HG02870 (cell line): ENCODE measurements around the gene PAX6.
"Not testable (repeated sequence)": the region's sequence is repeated elsewhere in the genome, so short reads cannot be mapped to it uniquely, and the experiment has no call there.

Experiments used
- ATAC-seq: cut with Tn5 transposase; IDR thresholded peaks from one replicate; pipeline ENCODE4 v1.9.1; 2021; ENCODE audit warnings: mild to moderate bottlenecking, moderate library complexity; ENCODE audit not compliant: unreplicated experiment

The PAX6 gene

DNA sequence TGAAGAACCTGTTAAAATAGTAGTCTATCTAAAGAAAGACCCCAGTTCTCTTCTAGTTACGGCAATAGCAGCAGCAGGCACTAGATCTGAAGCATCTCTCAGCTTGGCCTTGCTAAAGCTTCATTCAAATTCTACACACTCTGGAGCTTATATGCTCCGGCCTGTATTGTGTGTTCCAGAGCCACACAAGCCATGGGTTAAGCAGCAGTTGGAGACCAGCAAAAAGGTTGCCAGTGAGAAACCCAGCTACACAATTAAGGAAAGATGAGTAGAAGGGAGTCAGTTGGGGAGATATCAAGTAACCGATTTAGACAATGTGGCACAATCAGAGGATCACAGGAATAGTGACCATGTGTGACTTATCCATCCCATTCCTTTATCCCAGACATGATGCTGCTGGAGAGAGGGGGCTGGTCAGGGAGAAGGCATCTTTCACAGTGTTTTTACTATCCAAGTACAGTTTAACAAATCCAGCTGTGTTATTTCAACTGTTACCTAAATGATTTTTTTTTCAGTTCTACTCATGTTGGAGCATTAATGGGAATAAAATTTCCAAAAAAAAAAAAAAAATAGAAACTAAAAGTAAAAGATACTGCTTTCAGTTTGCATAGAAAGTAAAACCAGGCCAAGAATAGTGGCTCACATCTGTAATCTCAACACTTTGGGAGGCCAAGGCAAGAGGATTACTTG lies 41.0 kb downstream of the PAX6 start:
- ATAC-seq = no peak

DNA sequence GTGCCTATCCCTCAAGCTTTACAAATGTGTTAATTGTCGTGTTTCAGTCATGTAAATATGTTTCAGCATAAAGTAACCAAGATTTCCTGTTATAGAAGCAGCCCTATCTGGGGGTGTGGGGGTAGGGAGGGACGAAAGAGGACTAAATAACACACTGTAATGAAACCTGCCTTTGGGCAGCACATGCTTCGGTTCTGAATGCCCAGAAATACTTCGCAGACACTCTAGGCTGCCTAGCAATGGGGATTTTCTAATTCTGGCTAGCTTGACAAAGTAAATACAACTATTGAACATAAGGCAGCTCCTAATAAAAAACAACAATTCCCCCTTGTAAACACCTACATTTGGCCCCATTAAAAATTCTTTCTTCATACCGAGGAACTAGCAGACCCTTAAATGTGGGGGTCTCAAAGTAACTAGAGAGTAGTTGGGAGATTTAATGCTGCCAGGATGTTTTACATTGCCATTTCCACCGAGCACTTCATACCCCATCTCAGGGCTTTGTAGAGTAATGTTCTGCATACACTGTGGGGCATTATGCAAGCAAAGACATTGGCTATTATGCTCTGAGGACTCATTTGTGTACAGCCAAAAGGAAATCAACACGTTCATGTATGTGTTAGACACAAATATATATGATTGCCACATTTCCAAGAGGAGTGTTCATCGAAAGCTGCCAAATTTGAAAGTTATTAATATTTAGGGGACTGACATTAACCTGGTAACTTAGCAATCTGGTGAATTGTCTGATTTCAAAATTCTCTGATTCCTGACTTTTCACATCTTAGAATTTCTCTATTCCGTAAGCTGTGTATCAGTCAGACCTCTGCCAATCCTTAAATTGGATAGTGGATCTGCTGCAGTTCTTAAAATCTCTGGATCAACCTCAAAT lies 42.1 kb downstream of the PAX6 start:
- ATAC-seq = no peak

- ATAC-seq = no peak
These were observed 43.4 kb downstream of the PAX6 start for GRCh38 chr11:31767685-31768084.

DNA sequence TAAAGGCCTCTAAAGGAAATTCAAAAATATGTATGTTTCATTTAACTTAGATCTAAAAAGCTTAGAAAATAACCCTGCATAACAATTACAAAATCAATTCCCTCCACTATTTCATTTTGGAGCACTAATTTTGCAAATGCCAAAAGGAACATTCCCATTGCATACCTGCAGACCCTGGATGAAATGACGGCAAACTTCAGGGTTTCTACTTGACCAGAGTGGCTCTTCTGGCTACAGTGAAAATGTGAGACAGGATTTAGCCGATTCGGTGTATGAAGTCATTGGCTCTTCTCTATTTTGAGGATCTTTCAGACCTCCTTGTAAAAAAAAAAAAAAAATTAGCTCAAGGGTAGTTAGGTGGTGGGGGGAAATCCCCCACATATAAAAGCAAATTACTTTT lies 44.1 kb downstream of the PAX6 start:
- ATAC-seq = no peak

DNA sequence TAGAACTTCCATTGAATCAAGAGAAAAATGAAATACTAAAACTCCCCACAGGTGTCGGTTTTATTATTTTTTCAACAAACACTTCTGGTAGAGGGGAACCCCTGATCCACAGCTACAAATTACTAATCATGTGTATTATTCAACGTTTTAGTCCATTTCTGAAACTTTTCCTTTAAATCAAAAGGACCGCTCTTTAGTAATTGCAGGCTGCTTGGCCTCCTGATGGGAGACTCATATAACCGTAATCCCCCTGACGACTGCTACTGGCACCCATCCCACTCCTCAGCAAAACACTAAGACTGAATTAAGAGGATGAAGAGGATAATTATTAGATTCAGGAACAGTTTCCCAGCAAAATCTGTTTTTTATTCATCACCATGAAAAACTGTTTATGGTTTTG lies 46.4 kb downstream of the PAX6 start:
- ATAC-seq = no peak

- ATAC-seq = no peak
These were observed 46.9 kb downstream of the PAX6 start for GRCh38 chr11:31764261-31764660.

- no peak for ATAC-seq
These were observed 47.8 kb downstream of the PAX6 start for GRCh38 chr11:31763296-31763695.

DNA sequence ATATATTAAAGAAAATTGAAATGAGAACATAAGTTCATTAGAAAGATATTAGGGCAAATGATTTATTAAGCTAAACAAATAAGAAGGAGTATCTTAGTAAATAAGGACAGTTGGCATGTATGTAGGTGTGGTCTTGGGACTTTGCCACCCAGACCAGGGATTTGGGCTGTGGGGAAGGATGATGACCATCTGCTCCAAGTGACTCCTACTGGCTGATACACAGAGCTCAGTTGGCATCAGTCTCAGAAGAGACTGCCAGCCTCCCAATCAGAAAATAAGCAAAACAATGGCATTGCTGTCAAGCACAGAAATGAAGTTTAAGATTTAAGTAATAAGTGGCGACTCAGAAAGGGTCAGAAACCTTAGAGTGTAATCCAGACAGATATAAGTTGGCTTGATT lies 49.5 kb downstream of the PAX6 start:
- ATAC-seq = no peak

DNA sequence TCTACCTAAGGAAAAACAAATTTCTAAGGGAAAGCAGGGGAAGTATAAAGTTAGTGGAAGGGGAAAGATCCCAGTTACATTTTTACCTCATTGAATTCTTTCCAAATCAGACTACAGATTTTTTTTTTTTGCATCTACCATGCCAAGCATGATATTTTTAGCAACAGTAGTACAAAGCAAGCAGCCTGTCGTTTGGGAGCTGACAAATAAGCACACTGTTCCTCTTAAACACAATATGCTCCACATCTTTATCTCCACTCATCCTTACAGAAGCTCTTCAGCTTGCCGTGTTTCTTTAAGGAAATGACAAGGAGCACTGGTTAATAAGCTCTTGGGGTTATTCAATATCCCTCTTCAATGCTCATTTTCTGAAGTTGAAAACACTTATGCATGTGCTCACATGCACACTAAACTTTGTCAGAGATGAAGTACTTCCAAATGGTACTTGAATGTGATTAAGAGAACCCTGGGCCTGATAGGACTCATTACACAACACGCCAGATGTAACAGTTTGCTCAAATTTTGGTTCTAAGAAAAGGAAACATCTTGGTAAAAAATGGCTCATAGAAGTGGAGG lies 53.8 kb downstream of the PAX6 start:
- no peak for ATAC-seq

DNA sequence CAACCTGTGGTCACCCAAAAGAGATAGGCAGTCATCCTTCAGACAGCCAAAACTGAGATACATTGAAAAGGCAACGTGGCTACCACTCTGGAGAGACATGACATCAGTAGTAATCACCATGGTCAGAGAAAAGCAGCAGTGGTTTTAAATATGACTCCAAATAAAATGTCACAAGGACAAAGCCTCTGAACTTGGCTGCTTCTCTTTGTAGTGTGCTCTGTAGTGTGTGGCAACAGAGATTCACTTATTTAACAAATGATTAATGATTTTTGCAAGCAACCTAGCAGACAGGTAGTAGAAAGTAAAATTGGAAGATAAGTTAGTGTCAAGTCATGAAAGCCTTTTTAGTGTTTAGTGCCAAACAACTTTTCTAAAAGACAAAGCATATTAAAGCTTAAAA lies 63.5 kb downstream of the PAX6 start:
- no peak for ATAC-seq

GRCh38 chr11:31740731-31741368 lies 70.3 kb downstream of the PAX6 start:
- ATAC-seq = not testable (repeated sequence)

GRCh38 chr11:31740131-31740530 lies 71.0 kb downstream of the PAX6 start:
- ATAC-seq = no peak
